Hepatic stellate cell (primary cell): Measurements from ENCODE around the gene PHACTR1.
"Not testable (repeated sequence)": the region's sequence is repeated elsewhere in the genome, so short reads cannot be mapped to it uniquely, and the experiment has no call there.

Source experiments
- DNase-seq: peaks from one replicate; pipeline ENCODE4 v3.0.0; 2011; ENCODE audit warnings: low spot score

PHACTR1 gene

DNA sequence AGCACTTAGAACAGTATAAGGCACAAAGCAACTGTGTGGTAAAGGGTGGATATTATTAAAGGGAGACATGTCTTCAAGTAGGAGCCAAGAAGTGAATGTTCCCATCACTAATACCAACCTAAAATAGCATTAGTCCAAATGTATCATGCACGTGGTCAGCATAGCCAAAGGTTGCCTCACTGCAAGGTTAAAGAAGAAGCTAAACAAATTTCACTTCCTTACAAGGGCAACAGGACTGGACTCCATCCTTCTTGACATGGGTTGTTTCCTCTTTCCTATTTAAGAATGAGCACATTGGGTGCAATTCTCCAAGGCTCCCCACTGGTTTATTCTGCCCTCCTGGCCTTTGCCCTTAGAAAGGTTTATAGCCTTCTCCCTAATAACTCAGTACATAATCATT lies 186.7 kb downstream of the PHACTR1 start:
- no peak for DNase-seq

DNA sequence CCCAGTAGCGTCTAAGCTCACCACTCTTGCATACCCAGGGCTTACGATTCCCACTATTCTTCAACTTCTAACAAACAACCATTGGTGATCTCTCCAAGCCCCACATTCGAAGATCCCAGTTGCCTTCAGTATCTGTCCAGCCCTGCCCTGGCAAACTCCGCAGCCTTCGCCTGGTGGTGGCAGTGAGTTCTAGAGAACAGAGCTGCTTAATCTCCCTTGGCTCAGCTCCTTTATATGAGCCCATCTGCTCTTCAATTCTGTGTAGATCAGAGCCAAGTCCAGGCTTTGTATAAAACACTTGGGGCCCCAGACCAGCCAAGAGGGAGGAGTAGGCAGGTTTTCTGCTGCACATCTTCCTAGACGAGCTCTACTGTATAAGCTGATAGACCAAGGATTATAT lies 193.3 kb downstream of the PHACTR1 start:
- no peak for DNase-seq

DNA sequence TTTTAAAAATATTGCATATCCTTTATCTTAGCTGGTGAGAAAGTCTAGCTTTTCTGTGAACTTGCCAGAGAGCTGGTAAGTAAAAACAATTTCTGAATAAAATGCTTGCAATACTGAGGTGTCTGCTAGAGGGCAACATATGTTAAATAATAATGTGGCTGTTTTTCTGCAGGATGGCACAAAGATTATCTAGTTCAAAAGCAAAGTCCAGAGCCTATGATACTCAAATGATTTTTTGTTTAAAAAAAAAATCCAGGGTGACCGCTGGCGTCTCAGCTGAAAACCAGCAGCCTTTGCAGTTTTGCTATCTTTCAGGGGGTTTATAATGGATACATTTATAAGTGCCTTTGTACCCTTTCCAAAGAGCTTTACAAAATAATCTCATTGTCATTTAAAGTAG lies 194.9 kb downstream of the PHACTR1 start:
- no peak for DNase-seq

DNA sequence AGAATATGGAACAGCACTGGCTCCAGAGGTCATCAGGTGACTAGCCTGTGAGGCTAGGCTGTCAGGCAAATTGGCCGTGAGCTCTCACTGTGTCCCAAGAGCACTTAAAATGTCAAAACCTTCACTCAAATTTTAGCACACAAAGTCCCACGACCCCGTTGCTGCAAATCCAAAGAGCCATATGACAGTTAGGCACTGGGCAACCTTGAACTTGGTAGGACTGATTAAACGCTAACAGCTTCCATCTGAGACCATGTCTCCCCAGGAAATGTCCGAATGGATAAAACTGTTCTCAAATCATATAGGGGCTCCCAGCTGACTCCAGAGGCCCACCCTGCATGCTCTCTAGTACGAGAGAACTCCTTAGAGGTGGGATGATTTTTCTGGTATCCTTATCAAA lies 196.6 kb downstream of the PHACTR1 start:
- DNase-seq, result no peak

DNA sequence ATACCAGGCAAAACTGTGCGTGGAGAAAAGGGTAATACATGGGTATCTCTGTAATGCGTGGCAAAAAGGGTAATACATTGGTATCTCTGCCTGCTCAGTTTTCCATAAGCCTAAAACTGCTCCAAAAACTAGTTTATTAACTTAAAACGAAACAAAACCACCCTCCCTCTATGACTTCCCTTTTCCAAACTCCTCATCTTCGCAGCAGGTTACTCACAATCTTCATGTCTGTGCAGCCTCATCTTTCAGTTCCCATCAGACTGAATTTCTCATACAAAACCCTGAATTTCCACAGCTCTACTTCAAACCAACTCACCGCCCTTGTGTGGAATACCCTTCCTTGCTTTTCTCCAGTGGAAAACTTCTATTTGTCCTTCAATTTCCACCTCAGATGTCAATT lies 199.4 kb downstream of the PHACTR1 start:
- no peak for DNase-seq

DNA sequence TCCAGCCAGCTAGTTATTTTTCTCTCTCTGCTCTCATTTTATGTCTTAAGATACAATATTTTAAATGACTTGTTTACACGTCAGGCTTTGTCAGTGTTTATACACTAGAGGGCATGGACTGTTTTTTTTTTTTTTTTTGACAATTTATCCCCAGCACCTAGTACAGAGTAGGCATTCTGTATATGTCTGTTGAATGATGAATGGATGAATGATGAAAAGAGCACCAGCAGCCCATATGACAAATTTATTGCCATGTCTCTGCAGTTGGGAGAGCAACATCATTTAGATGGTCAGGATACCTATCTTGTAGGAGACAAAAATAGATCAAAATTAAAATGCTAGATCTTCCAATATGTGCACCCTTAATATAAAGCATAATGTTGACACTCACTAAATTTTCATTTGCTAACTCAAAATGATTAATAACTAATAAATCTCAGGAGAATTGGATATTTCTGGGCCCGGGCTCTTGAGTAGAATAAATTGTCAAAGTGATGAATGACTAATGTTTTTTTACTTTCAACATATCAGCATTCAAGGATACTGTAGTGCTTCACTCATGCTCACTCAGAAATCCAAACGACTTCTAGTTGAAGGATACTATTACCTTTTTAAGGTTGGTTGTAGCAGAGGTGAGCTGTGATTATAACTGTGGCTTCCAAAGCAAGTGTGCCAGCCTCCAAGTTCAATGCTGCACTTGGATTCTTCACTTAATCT lies 200.0 kb downstream of the PHACTR1 start:
- DNase-seq, result no peak

DNA sequence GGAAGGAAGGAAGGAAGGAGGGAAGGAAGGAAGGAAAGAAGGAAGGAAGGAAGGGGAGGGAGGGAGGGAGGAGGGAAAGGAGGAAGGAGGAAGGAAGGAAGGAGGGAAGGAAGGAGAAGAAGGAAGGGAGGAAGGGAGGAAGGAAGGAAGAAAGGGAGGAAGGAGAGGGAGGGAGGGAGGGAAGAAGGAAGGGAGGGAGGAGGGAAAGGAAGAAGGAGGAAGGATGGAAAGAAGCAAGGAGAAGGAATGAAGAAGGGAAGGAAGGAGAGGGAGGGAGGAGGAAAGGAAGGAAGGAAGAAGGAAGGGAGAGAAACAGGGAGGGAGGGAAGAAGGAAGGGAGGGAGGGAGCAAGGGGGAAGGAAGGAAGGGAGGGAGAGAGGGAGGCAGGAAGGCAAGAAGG lies 204.9 kb downstream of the PHACTR1 start:
- no peak for DNase-seq

DNA sequence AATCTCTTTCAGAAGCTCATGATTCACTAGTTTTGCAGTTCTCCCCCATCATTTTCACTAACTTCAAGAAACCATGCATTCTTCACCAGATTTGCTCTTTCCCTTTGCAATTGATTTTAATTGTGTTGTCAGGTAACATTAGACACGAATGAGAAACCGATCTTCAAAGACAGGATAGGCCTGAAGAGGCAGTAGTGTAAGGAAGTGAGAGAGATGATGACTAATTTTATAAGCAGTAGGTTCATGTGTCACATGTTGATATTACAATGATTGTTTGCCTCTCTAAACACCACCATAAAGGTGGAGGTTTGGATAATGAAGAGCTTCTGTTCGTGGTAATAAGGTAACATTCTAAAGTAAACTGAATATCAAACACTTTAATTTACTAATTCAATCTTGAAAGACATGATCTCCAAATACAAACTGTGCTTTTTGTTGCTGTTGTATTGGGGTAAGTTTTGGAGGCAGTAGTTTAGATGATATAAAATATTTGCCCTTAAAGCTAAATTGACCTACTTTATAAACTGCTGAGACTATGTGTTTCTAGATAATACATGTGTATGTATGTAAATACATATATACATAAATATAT lies 207.2 kb downstream of the PHACTR1 start:
- DNase-seq, result no peak

DNA sequence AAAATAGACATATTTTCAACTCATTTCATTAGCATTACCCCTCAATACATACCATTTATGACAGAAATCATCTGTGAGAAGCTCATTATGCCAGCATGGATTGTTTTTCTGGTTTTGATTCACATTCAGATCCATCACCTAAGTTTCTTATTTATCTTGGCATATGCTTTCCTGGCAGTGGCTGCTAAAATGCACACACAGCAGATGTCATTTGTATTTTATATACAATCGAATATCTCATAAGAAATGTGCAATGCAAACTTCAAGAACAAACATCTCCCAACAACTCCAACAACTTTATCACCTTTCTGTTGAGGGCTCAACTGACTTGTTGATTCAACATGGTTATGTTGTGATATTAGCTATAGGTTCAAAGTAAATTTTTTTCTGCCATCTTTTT lies 208.3 kb downstream of the PHACTR1 start:
- no peak for DNase-seq

DNA sequence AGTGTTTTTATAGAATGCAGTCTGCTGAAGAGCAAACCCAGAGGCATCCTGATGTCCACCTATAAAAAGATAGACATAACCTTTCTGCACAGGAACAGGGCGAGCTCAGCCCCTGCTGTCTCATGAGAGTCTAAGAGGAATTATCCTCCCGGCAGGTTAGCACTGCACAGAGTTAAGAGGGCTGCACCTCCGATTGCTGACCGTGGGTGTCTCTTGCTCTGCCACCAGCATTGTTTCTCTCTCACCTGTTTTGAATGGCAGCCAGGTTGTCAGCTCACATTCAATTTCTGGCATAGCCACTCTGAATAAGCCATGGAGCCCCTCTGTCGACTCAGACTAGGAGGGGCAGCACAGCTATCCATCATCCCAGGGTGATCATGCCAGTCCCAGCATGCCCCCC lies 211.2 kb downstream of the PHACTR1 start:
- DNase-seq, result no peak

DNA sequence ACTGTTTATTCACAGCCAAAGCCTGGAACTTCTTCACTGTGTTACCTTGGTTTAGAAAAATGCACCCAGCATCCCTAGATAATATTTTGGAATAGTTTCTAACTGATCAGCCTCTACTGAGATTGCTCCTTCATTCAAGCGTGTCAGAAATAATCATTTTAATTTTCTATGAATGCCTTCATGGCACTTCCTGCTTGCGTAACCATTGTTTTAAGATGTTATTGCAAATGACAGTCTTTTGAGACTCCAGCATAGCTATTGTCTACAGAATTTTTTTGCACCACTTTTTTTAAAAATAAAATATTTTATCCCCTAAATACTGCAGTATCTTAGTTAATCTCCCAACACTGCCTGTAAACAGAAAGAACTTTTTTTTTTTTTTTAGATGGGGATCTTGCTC lies 213.1 kb downstream of the PHACTR1 start:
- no peak for DNase-seq

DNA sequence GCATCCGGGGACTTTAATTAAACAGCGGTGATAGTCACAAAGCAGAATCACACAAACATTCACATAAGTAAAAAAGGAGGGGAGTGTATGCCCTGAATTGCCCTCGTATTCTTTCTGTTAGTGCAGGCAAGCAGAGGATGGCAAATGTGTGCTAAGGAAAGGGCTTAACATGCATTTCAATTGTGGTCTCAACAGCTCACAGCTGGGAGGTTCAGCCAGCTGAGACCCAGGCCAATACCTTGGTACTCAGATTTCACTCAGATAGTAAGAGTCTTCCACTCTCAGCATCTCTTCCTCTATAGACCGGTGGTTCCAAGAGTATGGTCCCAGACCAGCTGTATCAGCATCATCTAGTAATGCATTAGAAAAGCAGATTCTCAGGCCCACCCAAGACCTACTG lies 215.1 kb downstream of the PHACTR1 start:
- DNase-seq, result no peak

DNA sequence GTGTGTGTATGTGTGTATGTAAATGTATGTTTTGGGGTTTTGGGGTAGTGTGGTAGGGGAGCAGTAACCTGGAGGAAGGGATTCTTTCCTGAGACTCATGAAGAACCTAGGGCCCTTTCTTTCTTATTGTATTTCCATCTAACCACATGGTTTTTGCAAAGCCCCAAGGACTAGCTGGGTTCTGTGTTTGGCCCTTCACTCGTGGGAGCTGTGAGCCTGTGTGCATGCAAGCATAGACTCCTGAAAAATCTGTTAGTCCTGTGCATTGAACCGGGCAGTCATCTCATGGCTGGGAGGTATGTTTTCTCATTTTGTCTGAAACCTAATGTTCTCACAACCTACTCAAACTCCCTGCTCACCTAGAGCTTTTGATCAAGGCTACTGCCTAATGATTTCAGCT lies 219.1 kb downstream of the PHACTR1 start:
- no peak for DNase-seq

DNA sequence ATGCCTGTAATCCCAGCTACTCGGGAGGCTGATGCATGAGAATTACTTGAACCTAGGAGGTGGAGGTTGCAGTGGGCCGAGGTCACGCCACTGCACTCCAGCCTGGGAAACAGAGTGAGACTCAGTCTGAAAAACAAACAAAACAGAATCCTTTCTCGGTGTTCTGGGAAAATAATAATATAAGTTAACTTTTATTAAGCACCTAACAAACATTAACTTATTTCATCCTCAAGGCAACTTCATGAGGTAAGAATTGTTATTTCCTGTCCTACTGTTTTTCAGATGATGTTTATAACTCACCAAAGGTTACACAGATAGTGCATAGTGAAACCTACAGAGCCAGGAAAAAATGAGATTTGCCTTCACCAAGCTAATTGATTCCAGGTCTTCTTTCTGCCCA lies 221.4 kb downstream of the PHACTR1 start:
- no peak for DNase-seq

DNA sequence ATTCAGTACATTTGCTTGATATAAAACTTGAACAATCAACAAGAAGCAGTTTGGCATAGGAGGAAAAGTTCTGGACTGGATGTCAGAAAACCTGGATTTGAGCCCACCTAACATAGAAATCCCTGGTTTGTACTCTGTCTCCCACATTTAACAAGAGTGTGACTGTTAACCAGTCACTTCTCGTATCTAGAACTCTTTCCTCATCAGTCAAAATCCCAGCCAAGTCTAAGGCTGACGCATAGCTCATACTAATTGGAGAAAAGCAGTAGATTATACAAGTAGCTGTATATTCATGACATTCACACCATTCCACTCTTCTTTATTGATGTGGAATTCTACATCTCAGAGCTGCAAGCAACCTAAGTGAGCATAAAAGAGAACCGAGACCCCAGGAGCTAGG lies 222.7 kb downstream of the PHACTR1 start:
- DNase-seq, result no peak

DNA sequence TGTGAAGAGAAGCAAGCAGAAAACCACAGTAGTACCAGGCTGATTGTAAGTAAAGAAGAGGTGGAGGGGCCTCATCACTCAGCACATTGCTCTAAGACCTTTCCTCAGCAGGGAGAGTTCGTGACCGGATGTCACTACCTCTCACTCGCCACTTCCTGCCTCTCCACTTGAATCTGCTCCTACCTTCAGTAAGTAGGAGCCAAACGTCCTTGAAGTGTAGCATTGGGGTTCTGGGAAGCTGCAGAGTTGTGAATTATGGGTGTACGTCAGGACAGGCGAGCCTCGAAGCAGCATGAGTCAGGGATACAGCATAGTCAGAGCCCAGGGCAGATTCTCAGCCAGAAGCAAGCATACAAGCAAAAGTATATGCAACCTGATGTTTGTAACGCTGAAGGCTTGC lies 224.9 kb downstream of the PHACTR1 start:
- DNase-seq, result no peak

DNA sequence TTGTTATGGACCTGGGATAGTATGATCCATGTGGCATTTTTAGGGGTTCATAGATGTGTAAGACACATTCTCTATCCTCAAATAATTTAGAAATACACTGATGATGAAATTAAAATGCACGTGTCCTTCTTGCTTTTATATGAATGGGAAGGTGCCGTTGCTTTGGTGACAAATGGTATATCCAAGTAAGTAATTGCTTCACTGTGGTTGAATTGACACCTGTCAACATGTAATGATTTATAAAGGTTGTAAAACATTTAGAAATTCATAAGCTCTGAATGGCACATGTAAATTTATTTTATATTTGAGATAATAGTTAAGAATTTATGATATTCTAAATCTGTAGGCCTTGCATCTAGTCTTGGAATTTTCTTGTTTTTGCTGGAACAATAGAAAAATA lies 227.0 kb downstream of the PHACTR1 start:
- DNase-seq, result no peak

DNA sequence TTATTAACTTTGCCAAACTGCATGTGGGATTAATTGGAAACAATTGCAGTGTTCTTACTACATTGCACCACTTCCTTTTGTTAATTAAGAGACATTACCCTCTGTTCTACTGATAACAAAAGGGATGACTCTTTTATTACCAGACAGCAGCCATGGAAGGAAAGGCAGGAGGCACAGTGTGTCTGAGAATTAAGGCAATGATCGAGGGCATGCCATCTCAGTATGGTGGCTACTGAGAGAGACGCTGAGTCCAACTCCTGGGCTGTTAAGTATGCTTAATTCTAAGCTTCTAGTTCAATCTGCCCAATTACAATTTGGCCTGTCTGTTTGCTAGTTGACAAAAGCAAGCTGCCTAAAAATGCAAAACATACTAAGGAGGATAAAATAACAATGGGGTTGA lies 227.4 kb downstream of the PHACTR1 start:
- no peak for DNase-seq

DNA sequence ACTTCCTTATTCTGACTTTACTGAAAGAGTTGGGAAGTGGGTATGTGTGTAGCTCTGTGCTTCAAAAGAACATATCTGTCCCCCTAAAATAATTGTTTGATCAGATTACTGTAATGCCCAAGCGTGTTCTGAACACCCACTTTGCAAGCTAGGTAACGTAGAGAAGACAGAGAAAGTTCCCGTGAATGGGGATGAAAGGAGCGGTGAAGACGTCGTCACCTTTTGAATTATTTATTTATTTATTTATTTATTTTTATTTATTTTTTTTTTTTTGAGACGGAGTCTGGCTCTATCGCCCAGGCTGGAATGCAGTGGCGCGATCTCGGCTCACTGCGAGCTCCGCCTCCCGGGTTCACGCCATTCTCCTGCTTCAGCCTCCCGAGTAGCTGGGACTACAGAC lies 228.0 kb downstream of the PHACTR1 start:
- DNase-seq, result not testable (repeated sequence)

DNA sequence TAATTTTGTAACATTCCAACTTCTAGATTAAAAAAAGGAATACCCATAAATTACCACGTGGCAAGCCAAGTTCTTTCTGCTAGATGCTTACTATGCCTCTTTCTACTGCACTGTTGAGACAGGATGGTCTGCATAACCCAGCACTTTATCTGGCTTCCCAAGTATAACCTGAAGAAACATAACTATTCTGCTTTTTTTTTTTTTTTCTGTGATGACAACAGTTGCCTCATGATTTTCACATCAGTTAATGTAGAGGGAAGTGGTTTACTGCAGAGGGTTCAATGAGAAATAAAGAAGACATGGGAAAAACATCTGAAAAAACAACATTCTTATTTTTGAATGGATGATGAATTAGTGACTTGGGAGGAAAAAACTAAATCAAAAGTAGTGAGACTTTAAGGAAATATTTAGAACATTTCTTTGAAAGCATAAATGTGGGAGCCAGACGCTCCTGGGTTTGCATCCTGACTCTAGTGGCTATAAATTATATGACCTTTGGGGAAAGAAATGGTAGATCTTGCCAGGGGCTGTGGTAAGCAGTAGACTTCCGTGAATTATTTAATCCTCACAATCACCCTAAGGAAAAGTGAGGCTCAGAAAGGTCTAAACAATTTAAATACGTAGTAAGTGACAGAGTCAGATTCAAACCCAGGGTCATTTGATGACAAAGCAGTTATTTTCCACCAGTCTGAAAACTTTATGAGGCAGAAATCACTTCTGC lies 230.7 kb downstream of the PHACTR1 start:
- no peak for DNase-seq

DNA sequence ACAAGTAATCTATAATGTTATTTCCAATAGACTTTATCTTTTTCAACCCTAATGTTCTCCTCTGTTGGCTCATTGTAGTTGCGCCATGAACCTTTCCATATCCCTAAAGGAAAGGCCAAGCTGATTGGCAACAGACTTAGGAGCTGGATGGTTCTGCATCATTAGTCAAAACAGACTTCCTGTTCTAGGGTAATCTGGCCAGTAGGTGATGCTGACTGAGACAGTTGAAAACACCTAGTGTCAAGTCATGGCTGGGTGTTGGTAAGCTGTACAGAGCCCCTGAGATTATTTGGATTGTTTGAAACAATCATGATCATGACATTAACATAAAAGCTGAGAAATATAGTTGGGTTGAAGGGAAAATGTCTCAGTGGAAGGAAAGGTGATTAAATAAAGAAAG lies 231.4 kb downstream of the PHACTR1 start:
- DNase-seq, result no peak

DNA sequence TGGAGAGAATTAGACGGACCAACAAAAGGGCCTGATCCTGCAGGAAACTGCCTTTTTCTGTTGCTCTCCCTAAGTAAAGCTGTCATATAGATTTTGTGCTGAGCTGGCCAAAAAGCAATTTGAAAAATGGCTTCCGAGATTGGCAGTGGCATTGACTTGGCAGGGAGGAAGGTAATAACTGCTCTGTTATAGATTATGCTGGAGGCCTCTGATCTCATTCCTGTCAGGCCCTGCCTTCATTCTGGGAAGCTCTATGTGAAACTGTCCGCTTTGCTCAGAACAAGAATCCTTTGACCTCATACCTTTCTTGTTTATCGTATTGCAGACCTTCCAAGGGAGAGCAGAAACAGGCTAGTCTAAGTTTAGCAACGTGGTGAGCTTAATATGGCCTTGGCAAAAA lies 234.4 kb downstream of the PHACTR1 start:
- no peak for DNase-seq

DNA sequence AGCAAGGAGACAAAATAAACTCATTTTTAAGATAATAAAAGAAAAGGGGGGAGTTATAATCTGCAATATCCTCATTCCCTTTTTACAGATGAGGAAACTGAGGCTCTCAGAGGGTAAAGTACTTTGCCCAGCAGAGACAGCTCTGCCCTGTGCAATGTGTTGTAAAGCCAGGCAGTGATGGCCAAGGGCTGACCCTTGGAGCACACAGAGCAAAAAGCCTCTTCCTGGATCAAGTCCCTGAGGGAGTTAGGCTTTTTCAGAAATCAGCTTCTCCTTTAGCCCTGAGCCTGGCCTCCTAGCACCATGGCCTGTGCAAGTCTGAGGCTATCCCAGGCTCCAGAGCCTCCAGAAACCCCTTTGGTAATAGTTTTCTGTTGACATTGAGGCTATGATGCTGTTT lies 234.8 kb downstream of the PHACTR1 start:
- no peak for DNase-seq

DNA sequence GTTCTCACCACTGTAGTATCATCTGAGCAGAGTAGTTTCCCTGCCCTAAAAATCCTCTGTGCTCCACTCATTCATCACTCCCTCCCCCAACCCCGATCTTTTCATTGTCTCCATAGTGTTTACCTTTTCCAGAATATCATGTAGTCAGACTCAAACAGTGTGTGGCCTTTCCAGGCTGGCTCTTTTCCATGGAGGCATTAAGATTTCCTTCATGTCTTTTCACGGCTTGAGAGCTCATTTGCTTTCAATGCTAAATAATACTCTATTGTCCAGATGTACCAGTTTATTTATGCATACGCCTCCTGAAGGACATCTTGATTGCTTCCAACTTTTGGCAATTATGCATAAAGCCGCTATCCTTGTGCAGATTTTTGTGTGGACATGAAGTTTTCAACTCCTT lies 235.8 kb downstream of the PHACTR1 start:
- DNase-seq, result no peak
